ENCODE results near the gene HKDC1.

DNA sequence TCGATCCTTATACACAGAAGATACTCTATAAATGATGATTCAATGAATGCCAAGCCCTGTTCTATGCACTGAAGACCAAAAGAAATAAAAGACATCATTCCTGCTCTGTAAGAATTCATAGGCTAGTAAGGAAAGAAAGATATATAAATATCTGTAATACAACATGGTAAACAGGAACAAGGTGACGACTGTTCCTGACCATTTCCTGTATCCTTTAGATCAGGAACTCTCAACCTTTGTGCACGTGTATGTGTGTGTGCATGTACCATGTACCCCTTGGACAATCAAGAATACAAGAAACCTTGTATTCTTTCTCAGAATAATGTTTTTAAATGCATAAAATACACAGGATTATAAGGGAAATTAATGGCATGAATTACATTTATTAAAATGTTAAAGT lies 50.9 kb downstream of the HKDC1 start:
- no peak for TF ChIP-seq POLR2AphosphoS5 (IDR thresholded peaks at IDR 0.05; ENCODE audit: low read depth, low read length)
- TF ChIP-seq SIN3A (IDR thresholded peaks at IDR 0.05; ENCODE audit: borderline replicate concordance, insufficient read depth, low read length): no peak
- no peak for TF ChIP-seq TAF1 (IDR thresholded peaks at IDR 0.05; ENCODE audit: borderline replicate concordance, insufficient read depth, low read length)
- TF ChIP-seq, protein P1, sequence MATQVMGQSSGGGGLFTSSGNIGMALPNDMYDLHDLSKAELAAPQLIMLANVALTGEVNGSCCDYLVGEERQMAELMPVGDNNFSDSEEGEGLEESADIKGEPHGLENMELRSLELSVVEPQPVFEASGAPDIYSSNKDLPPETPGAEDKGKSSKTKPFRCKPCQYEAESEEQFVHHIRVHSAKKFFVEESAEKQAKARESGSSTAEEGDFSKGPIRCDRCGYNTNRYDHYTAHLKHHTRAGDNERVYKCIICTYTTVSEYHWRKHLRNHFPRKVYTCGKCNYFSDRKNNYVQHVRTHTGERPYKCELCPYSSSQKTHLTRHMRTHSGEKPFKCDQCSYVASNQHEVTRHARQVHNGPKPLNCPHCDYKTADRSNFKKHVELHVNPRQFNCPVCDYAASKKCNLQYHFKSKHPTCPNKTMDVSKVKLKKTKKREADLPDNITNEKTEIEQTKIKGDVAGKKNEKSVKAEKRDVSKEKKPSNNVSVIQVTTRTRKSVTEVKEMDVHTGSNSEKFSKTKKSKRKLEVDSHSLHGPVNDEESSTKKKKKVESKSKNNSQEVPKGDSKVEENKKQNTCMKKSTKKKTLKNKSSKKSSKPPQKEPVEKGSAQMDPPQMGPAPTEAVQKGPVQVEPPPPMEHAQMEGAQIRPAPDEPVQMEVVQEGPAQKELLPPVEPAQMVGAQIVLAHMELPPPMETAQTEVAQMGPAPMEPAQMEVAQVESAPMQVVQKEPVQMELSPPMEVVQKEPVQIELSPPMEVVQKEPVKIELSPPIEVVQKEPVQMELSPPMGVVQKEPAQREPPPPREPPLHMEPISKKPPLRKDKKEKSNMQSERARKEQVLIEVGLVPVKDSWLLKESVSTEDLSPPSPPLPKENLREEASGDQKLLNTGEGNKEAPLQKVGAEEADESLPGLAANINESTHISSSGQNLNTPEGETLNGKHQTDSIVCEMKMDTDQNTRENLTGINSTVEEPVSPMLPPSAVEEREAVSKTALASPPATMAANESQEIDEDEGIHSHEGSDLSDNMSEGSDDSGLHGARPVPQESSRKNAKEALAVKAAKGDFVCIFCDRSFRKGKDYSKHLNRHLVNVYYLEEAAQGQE (IDR thresholded peaks at IDR 0.05; ENCODE audit: insufficient read depth in 1 of 2, low read depth in 2 of 2, low read length in 2 of 2): no peak
- no peak for TF ChIP-seq FOXP2 (optimal IDR thresholded peaks at IDR 0.05; ENCODE audit: borderline replicate concordance, extremely low read depth, extremely low read length, insufficient read depth)

Data from PFSK-1 (cell line).